ENCODE data around the gene SGSM1.

- TF ChIP-seq ZNF274 (IDR thresholded peaks at IDR 0.05; ENCODE audit: insufficient read depth, insufficient read length) (no peak), CTCF (IDR thresholded peaks at IDR 0.05 in 2 of 3, conservative IDR thresholded peaks at IDR 0.05 in 1 of 3; ENCODE audit: control insufficient read depth in 2 of 3, extremely low read depth in 1 of 3, insufficient read depth in 1 of 3, low read depth in 3 of 3, low read length in 3 of 3) (no peak), EZH2 (IDR thresholded peaks at IDR 0.05; ENCODE audit: borderline replicate concordance, control insufficient read depth, low read depth, low read length) (no peak), JUNB (IDR thresholded peaks at IDR 0.05) (no peak), POLR2A (IDR thresholded peaks at IDR 0.05; ENCODE audit: low read depth, low read length) (no peak), IRF3 (IDR thresholded peaks at IDR 0.05) (no peak), MYC (IDR thresholded peaks at IDR 0.05; ENCODE audit: insufficient read depth, insufficient read length, insufficient replicate concordance, low read length, severe bottlenecking) (no peak)
Measured at GRCh38 chr22:24831687-24832086, 25.7 kb downstream of the SGSM1 start.

Data from GM12878 (cell line).